HEK293 (cell line): ENCODE results near the gene SCYGR7.

Experiments
- CTCF ChIA-PET: fragments of 350-600 bp; formaldehyde crosslinking; extraction: SDS; loops from one replicate; lab custom pipeline; 2021; ENCODE audit warnings: antibody characterized with exemption; lab: Yijun Ruan, JAX
- POLR2A ChIA-PET: fragments of 300-600 bp; formaldehyde crosslinking; extraction: SDS; loops from one replicate; lab custom pipeline; 2020; ENCODE audit warnings: antibody characterized with exemption, inconsistent platforms; lab: Yijun Ruan, JAX
- H3K27ac ChIP-seq: fragments of 200-500 bp; sonication (Bioruptor generic); 2 replicates; pipeline ENCODE4 v1.5.1; 2014; ENCODE audit warnings: low read depth, low read length, control low read depth, inconsistent platforms; ENCODE audit errors: extremely low read depth
- H3K36me3 ChIP-seq, 2 experiments: fragments of 200-500 bp in 1 of 2; sonication (Bioruptor generic) in 1 of 2; 1 replicate in 1 of 2; 2 replicates in 1 of 2; pipeline ENCODE4 v1.5.1; 2014 to 2017; ENCODE audit warnings: inconsistent platforms in 2 of 2, low read length in 2 of 2; ENCODE audit not compliant: control insufficient read depth in 2 of 2, insufficient read depth in 1 of 2
- H3K4me1 ChIP-seq: fragments of 200-500 bp; sonication (Bioruptor generic); 2 replicates; pipeline ENCODE4 v1.5.1; 2014; ENCODE audit warnings: mild to moderate bottlenecking, low read length, inconsistent platforms; ENCODE audit not compliant: control insufficient read depth, insufficient read depth
- H3K4me3 ChIP-seq: 2 replicates; pipeline ENCODE4 v1.5.1; 2011; ENCODE audit warnings: low read depth, mild to moderate bottlenecking, control low read depth, low read length, moderate library complexity
- H3K9me3 ChIP-seq: fragments of 200-500 bp; sonication (Bioruptor generic); 2 replicates; pipeline ENCODE4 v1.5.1; 2014; ENCODE audit warnings: low read depth, low read length, inconsistent platforms; ENCODE audit not compliant: control insufficient read depth, insufficient read depth
- GFI1B ChIP-seq: fragments of 450-650 bp; formaldehyde crosslinking; IDR thresholded peaks from 2 replicates; pipeline ENCODE4 v1.5.1; 2016; ENCODE audit warnings: missing biosample characterization, missing genetic modification characterization
- REPIN1 ChIP-seq: fragments of 450-650 bp; formaldehyde crosslinking; IDR thresholded peaks from 2 replicates; pipeline ENCODE4 v1.5.1; 2017; ENCODE audit warnings: missing biosample characterization, missing genetic modification characterization, low read depth
- SP3 ChIP-seq: fragments of 450-650 bp; formaldehyde crosslinking; IDR thresholded peaks from 2 replicates; pipeline ENCODE4 v1.5.1; 2016; ENCODE audit warnings: missing biosample characterization, missing genetic modification characterization
- SP7 ChIP-seq: fragments of 450-650 bp; formaldehyde crosslinking; IDR thresholded peaks from 2 replicates; pipeline ENCODE4 v1.5.1; 2016; ENCODE audit warnings: missing biosample characterization, missing genetic modification characterization
- ZNF175 ChIP-seq: fragments of 450-650 bp; formaldehyde crosslinking; IDR thresholded peaks from 2 replicates; pipeline ENCODE4 v1.5.1; 2016; ENCODE audit warnings: missing biosample characterization, missing genetic modification characterization
- ZNF37A ChIP-seq: fragments of 450-650 bp; IDR thresholded peaks from 2 replicates; pipeline ENCODE4 v1.5.1; 2018; ENCODE audit warnings: missing biosample characterization, missing genetic modification characterization
- ZNF473 ChIP-seq: fragments of 450-650 bp; formaldehyde crosslinking; IDR thresholded peaks from 2 replicates; pipeline ENCODE4 v1.5.1; 2017; ENCODE audit warnings: missing biosample characterization, missing genetic modification characterization
- ZNF670 ChIP-seq: fragments of 450-650 bp; formaldehyde crosslinking; IDR thresholded peaks from 2 replicates; pipeline ENCODE4 v1.5.1; 2016; ENCODE audit warnings: missing biosample characterization, missing genetic modification characterization, low read depth
- TF ChIP-seq, protein P1 (sequence below): fragments of 450-650 bp; formaldehyde crosslinking; IDR thresholded peaks from 2 replicates; pipeline ENCODE4 v1.5.0; 2017; ENCODE audit warnings: missing biosample characterization, missing genetic modification characterization, borderline replicate concordance
- TF ChIP-seq, protein P2 (sequence below): fragments of 450-650 bp; formaldehyde crosslinking; IDR thresholded peaks from 2 replicates; pipeline ENCODE4 v1.5.1; 2017; ENCODE audit warnings: missing biosample characterization, mild to moderate bottlenecking, missing genetic modification characterization, moderate library complexity
- TF ChIP-seq, protein P3 (sequence below): fragments of 450-650 bp; formaldehyde crosslinking; IDR thresholded peaks from 2 replicates; pipeline ENCODE4 v1.5.1; 2016; ENCODE audit warnings: missing biosample characterization, missing genetic modification characterization, borderline replicate concordance
- TF ChIP-seq, protein P4 (sequence below): fragments of 450-650 bp; formaldehyde crosslinking; IDR thresholded peaks from 2 replicates; pipeline ENCODE4 v1.5.1; 2017; ENCODE audit warnings: missing biosample characterization, missing genetic modification characterization
- TF ChIP-seq, protein P5 (sequence below): fragments of 450-650 bp; formaldehyde crosslinking; IDR thresholded peaks from 2 replicates; pipeline ENCODE4 v1.5.1; 2016; ENCODE audit warnings: missing biosample characterization, missing genetic modification characterization
- TF ChIP-seq, protein P6 (sequence below): fragments of 450-650 bp; formaldehyde crosslinking; IDR thresholded peaks from 2 replicates; pipeline ENCODE4 v1.5.1; 2016; ENCODE audit warnings: missing biosample characterization, missing genetic modification characterization

Gene SCYGR7, protein sequence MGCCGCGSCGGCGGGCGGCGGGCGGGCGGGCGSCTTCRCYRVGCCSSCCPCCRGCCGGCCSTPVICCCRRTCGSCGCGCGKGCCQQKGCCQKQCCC

DNA sequence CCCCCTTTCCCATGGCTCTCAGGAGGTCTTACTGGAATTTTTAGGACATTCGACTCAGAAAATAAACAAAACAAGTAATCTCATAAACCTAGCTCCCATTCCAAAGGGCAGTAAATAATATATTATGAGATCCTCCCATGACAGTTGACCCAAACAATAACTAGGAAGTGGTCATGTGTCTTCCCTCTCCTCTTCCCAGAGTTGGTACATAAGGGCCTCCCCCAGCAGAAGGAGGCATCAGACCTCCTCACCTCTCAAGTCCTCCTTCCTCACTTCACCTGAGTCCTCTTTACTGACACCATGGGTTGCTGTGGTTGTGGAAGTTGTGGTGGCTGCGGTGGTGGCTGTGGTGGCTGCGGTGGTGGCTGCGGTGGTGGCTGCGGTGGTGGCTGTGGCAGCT is at the start of gene SCYGR7:
Gene SCYGR7, plus strand, starts transcription at position 301 of the 400 bp plus-strand sequence. Its CDS starts 0 bp downstream, at position 301.
- ChIA-PET POLR2A (interaction anchor here (0.6 kb wide), 1 partner anchor 12 kb away, joined by 3 read pairs; no protein-coding TSS in a partner anchor), CTCF (no interaction called here)
- Histone ChIP-seq H3K4me3 (no peak within 1 kb of the TSS), H3K4me1 (no peaks in the 10 kb centered on the region), H3K9me3 (no peaks in the 10 kb centered on the region), H3K27ac (no peak within 1 kb of the TSS), H3K36me3 (no peaks in the 10 kb centered on the region)
- TF ChIP-seq SP7 (tag by site-specific recombination) = no peak
- TF ChIP-seq SP3 = no peak
- TF ChIP-seq, protein P1, sequence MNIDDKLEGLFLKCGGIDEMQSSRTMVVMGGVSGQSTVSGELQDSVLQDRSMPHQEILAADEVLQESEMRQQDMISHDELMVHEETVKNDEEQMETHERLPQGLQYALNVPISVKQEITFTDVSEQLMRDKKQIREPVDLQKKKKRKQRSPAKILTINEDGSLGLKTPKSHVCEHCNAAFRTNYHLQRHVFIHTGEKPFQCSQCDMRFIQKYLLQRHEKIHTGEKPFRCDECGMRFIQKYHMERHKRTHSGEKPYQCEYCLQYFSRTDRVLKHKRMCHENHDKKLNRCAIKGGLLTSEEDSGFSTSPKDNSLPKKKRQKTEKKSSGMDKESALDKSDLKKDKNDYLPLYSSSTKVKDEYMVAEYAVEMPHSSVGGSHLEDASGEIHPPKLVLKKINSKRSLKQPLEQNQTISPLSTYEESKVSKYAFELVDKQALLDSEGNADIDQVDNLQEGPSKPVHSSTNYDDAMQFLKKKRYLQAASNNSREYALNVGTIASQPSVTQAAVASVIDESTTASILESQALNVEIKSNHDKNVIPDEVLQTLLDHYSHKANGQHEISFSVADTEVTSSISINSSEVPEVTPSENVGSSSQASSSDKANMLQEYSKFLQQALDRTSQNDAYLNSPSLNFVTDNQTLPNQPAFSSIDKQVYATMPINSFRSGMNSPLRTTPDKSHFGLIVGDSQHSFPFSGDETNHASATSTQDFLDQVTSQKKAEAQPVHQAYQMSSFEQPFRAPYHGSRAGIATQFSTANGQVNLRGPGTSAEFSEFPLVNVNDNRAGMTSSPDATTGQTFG (tag by site-specific recombination) = no peak
- TF ChIP-seq REPIN1 = no peak
- no peak for TF ChIP-seq ZNF175 (tag by site-specific recombination)
- TF ChIP-seq, protein P2, sequence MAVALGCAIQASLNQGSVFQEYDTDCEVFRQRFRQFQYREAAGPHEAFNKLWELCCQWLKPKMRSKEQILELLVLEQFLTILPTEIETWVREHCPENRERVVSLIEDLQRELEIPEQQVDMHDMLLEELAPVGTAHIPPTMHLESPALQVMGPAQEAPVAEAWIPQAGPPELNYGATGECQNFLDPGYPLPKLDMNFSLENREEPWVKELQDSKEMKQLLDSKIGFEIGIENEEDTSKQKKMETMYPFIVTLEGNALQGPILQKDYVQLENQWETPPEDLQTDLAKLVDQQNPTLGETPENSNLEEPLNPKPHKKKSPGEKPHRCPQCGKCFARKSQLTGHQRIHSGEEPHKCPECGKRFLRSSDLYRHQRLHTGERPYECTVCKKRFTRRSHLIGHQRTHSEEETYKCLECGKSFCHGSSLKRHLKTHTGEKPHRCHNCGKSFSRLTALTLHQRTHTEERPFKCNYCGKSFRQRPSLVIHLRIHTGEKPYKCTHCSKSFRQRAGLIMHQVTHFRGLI (tag by site-specific recombination) = no peak
- TF ChIP-seq, protein P3, sequence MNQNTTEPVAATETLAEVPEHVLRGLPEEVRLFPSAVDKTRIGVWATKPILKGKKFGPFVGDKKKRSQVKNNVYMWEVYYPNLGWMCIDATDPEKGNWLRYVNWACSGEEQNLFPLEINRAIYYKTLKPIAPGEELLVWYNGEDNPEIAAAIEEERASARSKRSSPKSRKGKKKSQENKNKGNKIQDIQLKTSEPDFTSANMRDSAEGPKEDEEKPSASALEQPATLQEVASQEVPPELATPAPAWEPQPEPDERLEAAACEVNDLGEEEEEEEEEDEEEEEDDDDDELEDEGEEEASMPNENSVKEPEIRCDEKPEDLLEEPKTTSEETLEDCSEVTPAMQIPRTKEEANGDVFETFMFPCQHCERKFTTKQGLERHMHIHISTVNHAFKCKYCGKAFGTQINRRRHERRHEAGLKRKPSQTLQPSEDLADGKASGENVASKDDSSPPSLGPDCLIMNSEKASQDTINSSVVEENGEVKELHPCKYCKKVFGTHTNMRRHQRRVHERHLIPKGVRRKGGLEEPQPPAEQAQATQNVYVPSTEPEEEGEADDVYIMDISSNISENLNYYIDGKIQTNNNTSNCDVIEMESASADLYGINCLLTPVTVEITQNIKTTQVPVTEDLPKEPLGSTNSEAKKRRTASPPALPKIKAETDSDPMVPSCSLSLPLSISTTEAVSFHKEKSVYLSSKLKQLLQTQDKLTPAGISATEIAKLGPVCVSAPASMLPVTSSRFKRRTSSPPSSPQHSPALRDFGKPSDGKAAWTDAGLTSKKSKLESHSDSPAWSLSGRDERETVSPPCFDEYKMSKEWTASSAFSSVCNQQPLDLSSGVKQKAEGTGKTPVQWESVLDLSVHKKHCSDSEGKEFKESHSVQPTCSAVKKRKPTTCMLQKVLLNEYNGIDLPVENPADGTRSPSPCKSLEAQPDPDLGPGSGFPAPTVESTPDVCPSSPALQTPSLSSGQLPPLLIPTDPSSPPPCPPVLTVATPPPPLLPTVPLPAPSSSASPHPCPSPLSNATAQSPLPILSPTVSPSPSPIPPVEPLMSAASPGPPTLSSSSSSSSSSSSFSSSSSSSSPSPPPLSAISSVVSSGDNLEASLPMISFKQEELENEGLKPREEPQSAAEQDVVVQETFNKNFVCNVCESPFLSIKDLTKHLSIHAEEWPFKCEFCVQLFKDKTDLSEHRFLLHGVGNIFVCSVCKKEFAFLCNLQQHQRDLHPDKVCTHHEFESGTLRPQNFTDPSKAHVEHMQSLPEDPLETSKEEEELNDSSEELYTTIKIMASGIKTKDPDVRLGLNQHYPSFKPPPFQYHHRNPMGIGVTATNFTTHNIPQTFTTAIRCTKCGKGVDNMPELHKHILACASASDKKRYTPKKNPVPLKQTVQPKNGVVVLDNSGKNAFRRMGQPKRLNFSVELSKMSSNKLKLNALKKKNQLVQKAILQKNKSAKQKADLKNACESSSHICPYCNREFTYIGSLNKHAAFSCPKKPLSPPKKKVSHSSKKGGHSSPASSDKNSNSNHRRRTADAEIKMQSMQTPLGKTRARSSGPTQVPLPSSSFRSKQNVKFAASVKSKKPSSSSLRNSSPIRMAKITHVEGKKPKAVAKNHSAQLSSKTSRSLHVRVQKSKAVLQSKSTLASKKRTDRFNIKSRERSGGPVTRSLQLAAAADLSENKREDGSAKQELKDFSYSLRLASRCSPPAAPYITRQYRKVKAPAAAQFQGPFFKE (tag by site-specific recombination) = no peak
- TF ChIP-seq ZNF473 (tag by site-specific recombination) = no peak
- TF ChIP-seq ZNF37A (tag by site-specific recombination) = no peak
- TF ChIP-seq GFI1B (tag by site-specific recombination) = no peak
- TF ChIP-seq, protein P4, sequence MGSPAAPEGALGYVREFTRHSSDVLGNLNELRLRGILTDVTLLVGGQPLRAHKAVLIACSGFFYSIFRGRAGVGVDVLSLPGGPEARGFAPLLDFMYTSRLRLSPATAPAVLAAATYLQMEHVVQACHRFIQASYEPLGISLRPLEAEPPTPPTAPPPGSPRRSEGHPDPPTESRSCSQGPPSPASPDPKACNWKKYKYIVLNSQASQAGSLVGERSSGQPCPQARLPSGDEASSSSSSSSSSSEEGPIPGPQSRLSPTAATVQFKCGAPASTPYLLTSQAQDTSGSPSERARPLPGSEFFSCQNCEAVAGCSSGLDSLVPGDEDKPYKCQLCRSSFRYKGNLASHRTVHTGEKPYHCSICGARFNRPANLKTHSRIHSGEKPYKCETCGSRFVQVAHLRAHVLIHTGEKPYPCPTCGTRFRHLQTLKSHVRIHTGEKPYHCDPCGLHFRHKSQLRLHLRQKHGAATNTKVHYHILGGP = no peak
- TF ChIP-seq, protein P5, sequence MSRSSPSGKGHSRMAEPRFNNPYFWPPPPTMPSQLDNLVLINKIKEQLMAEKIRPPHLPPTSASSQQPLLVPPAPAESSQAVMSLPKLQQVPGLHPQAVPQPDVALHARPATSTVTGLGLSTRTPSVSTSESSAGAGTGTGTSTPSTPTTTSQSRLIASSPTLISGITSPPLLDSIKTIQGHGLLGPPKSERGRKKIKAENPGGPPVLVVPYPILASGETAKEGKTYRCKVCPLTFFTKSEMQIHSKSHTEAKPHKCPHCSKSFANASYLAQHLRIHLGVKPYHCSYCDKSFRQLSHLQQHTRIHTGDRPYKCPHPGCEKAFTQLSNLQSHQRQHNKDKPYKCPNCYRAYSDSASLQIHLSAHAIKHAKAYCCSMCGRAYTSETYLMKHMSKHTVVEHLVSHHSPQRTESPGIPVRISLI (tag by site-specific recombination) = no peak
- TF ChIP-seq, protein P6, sequence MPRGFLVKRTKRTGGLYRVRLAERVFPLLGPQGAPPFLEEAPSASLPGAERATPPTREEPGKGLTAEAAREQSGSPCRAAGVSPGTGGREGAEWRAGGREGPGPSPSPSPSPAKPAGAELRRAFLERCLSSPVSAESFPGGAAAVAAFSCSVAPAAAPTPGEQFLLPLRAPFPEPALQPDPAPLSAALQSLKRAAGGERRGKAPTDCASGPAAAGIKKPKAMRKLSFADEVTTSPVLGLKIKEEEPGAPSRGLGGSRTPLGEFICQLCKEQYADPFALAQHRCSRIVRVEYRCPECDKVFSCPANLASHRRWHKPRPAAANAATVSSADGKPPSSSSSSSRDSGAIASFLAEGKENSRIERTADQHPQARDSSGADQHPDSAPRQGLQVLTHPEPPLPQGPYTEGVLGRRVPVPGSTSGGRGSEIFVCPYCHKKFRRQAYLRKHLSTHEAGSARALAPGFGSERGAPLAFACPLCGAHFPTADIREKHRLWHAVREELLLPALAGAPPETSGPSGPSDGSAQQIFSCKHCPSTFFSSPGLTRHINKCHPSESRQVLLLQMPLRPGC (tag by site-specific recombination) = no peak
- TF ChIP-seq ZNF670 (tag by site-specific recombination) = no peak
